ENCODE results near the gene HMBS.

Gene HMBS

DNA sequence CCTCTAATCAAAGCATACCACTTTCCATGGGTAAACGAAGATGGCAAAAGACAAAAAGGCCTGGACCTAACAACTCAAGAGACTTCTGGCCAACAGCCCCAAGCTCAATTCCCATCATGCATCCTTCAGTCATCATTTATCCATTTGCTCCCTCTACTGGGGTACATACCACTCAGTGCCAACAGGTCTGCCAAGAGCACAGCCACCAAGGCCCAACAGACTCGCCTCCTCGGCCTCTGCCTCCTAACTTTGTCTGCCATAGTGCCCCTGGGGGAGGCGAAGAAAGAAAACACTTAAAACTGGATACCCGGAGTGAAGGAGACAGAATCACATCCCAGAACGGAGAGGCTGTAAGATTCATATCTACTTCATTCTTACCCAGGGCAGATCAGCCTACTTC is 28.8 kb upstream of the HMBS start:
- POLR2A ChIA-PET = interaction anchor here (0.6 to 4.0 kb wide), 15 partner anchors 8 to 261 kb away, joined by 3 to 20 read pairs (median 5); partner anchors contain the start of genes C2CD2L, DPAGT1, HINFP and HMBS
- H3K27ac ChIP-seq (ENCODE audit: extremely low read depth, low read depth, low read length) = no peak overlapping the region
- H3K4me3 ChIP-seq (ENCODE audit: low read depth, low read length) = peak overlapping the region; percentile 85
- H3K4me1 ChIP-seq (ENCODE audit: control insufficient read depth, insufficient read depth, low read length) = no peaks in the 10 kb centered on the region
- TF ChIP-seq, protein P1, sequence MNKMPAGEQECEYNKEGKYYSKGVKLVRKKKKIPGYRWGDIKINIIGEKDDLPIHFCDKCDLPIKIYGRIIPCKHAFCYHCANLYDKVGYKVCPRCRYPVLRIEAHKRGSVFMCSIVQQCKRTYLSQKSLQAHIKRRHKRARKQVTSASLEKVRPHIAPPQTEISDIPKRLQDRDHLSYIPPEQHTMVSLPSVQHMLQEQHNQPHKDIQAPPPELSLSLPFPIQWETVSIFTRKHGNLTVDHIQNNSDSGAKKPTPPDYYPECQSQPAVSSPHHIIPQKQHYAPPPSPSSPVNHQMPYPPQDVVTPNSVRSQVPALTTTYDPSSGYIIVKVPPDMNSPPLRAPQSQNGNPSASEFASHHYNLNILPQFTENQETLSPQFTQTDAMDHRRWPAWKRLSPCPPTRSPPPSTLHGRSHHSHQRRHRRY (tag by site-specific recombination; IDR thresholded peaks at IDR 0.05) = no peak
- TF ChIP-seq, protein P2, sequence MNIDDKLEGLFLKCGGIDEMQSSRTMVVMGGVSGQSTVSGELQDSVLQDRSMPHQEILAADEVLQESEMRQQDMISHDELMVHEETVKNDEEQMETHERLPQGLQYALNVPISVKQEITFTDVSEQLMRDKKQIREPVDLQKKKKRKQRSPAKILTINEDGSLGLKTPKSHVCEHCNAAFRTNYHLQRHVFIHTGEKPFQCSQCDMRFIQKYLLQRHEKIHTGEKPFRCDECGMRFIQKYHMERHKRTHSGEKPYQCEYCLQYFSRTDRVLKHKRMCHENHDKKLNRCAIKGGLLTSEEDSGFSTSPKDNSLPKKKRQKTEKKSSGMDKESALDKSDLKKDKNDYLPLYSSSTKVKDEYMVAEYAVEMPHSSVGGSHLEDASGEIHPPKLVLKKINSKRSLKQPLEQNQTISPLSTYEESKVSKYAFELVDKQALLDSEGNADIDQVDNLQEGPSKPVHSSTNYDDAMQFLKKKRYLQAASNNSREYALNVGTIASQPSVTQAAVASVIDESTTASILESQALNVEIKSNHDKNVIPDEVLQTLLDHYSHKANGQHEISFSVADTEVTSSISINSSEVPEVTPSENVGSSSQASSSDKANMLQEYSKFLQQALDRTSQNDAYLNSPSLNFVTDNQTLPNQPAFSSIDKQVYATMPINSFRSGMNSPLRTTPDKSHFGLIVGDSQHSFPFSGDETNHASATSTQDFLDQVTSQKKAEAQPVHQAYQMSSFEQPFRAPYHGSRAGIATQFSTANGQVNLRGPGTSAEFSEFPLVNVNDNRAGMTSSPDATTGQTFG (tag by site-specific recombination; IDR thresholded peaks at IDR 0.05; ENCODE audit: borderline replicate concordance) = no peak
- TF ChIP-seq, protein P3, sequence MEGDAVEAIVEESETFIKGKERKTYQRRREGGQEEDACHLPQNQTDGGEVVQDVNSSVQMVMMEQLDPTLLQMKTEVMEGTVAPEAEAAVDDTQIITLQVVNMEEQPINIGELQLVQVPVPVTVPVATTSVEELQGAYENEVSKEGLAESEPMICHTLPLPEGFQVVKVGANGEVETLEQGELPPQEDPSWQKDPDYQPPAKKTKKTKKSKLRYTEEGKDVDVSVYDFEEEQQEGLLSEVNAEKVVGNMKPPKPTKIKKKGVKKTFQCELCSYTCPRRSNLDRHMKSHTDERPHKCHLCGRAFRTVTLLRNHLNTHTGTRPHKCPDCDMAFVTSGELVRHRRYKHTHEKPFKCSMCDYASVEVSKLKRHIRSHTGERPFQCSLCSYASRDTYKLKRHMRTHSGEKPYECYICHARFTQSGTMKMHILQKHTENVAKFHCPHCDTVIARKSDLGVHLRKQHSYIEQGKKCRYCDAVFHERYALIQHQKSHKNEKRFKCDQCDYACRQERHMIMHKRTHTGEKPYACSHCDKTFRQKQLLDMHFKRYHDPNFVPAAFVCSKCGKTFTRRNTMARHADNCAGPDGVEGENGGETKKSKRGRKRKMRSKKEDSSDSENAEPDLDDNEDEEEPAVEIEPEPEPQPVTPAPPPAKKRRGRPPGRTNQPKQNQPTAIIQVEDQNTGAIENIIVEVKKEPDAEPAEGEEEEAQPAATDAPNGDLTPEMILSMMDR (tag by site-specific recombination; IDR thresholded peaks at IDR 0.05) = peak; percentile 65
- TF ChIP-seq KLF10 (tag by site-specific recombination; IDR thresholded peaks at IDR 0.05) (no peak), ZNF654 (tag by site-specific recombination; IDR thresholded peaks at IDR 0.05; ENCODE audit: low read depth) (peak; percentile 4; the same call in 1 of the 2 replicates), ZNF670 (tag by site-specific recombination; IDR thresholded peaks at IDR 0.05; ENCODE audit: low read depth) (no peak), ZNF426 (tag by site-specific recombination; IDR thresholded peaks at IDR 0.05) (no peak), SCRT2 (tag by site-specific recombination; IDR thresholded peaks at IDR 0.05) (peak; percentile 23; the same call in 1 of the 2 replicates)
- TF ChIP-seq, protein P4, sequence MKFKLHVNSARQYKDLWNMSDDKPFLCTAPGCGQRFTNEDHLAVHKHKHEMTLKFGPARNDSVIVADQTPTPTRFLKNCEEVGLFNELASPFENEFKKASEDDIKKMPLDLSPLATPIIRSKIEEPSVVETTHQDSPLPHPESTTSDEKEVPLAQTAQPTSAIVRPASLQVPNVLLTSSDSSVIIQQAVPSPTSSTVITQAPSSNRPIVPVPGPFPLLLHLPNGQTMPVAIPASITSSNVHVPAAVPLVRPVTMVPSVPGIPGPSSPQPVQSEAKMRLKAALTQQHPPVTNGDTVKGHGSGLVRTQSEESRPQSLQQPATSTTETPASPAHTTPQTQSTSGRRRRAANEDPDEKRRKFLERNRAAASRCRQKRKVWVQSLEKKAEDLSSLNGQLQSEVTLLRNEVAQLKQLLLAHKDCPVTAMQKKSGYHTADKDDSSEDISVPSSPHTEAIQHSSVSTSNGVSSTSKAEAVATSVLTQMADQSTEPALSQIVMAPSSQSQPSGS (tag by site-specific recombination; IDR thresholded peaks at IDR 0.05; ENCODE audit: low read depth) = no peak
- CTCF ChIA-PET = interaction anchor here (0.6 to 1.8 kb wide), 3 partner anchors 13 to 127 kb away, joined by 3 to 6 read pairs (median 3); no protein-coding TSS in a partner anchor
- H3K9me3 ChIP-seq (ENCODE audit: control insufficient read depth, insufficient read depth, low read depth, low read length) = no peaks in the 10 kb centered on the region
- peaks cover 4 to 49% of the 10 kb centered on the region in 2 experiments; a peak in 1 of 3 replicates for H3K36me3 ChIP-seq (ENCODE audit: control insufficient read depth in 2 of 2, insufficient read depth in 1 of 2, low read length in 2 of 2)

DNA sequence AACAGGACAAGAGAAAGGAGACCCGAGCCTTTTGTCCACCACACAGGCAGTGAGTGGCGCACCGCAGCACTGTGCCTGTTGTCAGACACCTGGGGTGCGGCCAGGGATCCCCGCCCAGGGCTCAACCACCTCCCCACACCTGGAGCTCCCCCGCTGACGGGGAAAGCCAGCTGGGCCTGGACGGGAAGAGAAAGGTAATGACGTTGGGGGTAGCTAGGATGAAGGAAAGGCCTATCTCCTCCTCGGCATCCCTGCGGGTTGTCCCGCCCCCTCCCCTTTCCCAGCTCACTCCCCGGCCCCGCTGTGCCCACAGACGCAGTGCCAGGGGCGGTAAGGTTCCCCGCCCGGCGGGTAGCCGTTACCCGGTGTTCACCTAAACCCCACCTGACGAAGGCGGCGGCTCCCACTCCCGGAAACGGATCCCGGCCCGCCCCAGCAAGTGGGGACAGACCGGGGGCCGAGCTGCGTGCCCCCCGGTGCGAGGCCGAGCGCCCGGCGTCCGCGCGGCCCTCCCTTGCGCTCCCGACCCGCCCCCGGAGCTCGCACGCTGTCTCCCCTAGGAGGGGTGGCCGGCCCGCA is 28.2 kb upstream of the HMBS start:
- ChIA-PET POLR2A (interaction anchor here (0.5 to 4.0 kb wide), 18 partner anchors 9 to 261 kb away, joined by 3 to 20 read pairs (median 4); partner anchors contain the start of genes C2CD2L, DPAGT1, HINFP and HMBS), CTCF (interaction anchor here (0.7 to 1.8 kb wide), 4 partner anchors 14 to 282 kb away, joined by 3 to 6 read pairs (median 4); no protein-coding TSS in a partner anchor)
- Histone ChIP-seq H3K4me3 (ENCODE audit: low read depth, low read length) (peak overlapping the region; percentile 85), H3K27ac (ENCODE audit: extremely low read depth, low read depth, low read length) (peak overlapping the region; percentile 72; the same call in 1 of the 2 replicates), H3K9me3 (ENCODE audit: control insufficient read depth, insufficient read depth, low read depth, low read length) (no peaks in the 10 kb centered on the region), H3K4me1 (ENCODE audit: control insufficient read depth, insufficient read depth, low read length) (no peaks in the 10 kb centered on the region), H3K36me3 (ENCODE audit: control insufficient read depth in 2 of 2, insufficient read depth in 1 of 2, low read length in 2 of 2) (peaks cover 4 to 43% of the 10 kb centered on the region in 2 experiments; a peak in 1 of 3 replicates)
- TF ChIP-seq ZNF10 (tag by site-specific recombination; IDR thresholded peaks at IDR 0.05) (no peak), ZNF248 (tag by site-specific recombination; IDR thresholded peaks at IDR 0.05) (no peak), ZIC2 (tag by site-specific recombination; IDR thresholded peaks at IDR 0.05) (peak; percentile 77), EGR2 (tag by site-specific recombination; IDR thresholded peaks at IDR 0.05; ENCODE audit: low read depth) (peak; percentile 53), ZFHX2 (tag by site-specific recombination; conservative IDR thresholded peaks at IDR 0.05) (peak; percentile 87), ZNF335 (tag by site-specific recombination; conservative IDR thresholded peaks at IDR 0.05) (peak; percentile 49), ZNF473 (tag by site-specific recombination; IDR thresholded peaks at IDR 0.05) (no peak), GLIS2 (tag by site-specific recombination; IDR thresholded peaks at IDR 0.05) (peak; percentile 51), ZNF350 (tag by site-specific recombination; IDR thresholded peaks at IDR 0.05) (no peak)
- TF ChIP-seq, protein P5, sequence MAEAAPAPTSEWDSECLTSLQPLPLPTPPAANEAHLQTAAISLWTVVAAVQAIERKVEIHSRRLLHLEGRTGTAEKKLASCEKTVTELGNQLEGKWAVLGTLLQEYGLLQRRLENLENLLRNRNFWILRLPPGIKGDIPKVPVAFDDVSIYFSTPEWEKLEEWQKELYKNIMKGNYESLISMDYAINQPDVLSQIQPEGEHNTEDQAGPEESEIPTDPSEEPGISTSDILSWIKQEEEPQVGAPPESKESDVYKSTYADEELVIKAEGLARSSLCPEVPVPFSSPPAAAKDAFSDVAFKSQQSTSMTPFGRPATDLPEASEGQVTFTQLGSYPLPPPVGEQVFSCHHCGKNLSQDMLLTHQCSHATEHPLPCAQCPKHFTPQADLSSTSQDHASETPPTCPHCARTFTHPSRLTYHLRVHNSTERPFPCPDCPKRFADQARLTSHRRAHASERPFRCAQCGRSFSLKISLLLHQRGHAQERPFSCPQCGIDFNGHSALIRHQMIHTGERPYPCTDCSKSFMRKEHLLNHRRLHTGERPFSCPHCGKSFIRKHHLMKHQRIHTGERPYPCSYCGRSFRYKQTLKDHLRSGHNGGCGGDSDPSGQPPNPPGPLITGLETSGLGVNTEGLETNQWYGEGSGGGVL (tag by site-specific recombination; IDR thresholded peaks at IDR 0.05) = peak; percentile 56; the same call in 1 of the 2 replicates
- TF ChIP-seq, protein P6, sequence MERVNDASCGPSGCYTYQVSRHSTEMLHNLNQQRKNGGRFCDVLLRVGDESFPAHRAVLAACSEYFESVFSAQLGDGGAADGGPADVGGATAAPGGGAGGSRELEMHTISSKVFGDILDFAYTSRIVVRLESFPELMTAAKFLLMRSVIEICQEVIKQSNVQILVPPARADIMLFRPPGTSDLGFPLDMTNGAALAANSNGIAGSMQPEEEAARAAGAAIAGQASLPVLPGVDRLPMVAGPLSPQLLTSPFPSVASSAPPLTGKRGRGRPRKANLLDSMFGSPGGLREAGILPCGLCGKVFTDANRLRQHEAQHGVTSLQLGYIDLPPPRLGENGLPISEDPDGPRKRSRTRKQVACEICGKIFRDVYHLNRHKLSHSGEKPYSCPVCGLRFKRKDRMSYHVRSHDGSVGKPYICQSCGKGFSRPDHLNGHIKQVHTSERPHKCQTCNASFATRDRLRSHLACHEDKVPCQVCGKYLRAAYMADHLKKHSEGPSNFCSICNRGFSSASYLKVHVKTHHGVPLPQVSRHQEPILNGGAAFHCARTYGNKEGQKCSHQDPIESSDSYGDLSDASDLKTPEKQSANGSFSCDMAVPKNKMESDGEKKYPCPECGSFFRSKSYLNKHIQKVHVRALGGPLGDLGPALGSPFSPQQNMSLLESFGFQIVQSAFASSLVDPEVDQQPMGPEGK (tag by site-specific recombination; IDR thresholded peaks at IDR 0.05) = peak; percentile 32; the same call in 1 of the 2 replicates
- TF ChIP-seq, protein P7, sequence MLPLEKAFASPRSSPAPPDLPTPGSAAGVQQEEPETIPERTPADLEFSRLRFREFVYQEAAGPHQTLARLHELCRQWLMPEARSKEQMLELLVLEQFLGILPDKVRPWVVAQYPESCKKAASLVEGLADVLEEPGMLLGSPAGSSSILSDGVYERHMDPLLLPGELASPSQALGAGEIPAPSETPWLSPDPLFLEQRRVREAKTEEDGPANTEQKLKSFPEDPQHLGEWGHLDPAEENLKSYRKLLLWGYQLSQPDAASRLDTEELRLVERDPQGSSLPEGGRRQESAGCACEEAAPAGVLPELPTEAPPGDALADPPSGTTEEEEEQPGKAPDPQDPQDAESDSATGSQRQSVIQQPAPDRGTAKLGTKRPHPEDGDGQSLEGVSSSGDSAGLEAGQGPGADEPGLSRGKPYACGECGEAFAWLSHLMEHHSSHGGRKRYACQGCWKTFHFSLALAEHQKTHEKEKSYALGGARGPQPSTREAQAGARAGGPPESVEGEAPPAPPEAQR (tag by site-specific recombination; IDR thresholded peaks at IDR 0.05) = no peak

Data from HEK293 (cell line).